Activated CD4-positive, alpha-beta T cell treated with anti-CD3 and anti-CD28 coated beads, Interleukin-2, Interleukin-4, amounts not matched to agents 100 ng/mL and 50 ng/mL, durations not matched to agents 16 hours and 8 hours (primary cell): Measurements from ENCODE around the gene ADAMTSL1.
"Not testable (repeated sequence)": the region's sequence is repeated elsewhere in the genome, so short reads cannot be mapped to it uniquely, and the experiment has no call there.

Experiments
- DNase-seq: peaks from one replicate; pipeline ENCODE4 v3.0.0-alpha.2; 2020; ENCODE audit warnings: low spot score

ADAMTSL1 gene

DNA sequence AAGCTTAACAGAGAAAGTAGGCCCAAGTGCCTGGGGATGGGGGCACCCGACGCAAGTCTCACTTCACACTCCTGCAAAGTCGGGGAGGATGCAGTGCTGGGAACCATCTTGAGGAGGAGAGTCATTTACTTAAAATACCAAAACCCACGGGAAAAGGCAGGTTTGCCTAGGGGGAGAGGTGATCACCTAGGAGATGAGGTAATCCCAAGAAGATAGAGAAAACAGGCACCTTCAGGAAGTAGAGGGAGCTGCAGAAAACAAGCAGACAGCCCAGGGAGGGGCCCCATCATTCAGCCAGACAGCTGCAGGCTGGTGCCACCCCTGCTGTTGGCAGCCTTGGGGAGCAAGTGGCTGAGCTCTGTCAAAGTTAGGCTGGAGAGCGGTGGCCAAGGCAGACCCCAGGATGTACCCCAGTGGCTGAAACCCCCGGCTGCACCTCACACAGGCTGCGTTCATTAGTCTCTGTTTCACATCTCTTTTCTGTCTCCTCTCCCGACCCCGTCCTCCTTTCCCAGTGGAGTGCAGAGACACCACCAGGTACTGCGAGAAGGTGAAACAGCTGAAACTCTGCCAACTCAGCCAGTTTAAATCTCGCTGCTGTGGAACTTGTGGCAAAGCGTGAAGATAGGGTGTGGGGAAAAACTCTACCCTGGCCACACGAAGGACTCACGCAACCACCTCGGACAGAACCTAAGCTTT is 434.1 kb downstream of the ADAMTSL1 start:
- no peak for DNase-seq

DNA sequence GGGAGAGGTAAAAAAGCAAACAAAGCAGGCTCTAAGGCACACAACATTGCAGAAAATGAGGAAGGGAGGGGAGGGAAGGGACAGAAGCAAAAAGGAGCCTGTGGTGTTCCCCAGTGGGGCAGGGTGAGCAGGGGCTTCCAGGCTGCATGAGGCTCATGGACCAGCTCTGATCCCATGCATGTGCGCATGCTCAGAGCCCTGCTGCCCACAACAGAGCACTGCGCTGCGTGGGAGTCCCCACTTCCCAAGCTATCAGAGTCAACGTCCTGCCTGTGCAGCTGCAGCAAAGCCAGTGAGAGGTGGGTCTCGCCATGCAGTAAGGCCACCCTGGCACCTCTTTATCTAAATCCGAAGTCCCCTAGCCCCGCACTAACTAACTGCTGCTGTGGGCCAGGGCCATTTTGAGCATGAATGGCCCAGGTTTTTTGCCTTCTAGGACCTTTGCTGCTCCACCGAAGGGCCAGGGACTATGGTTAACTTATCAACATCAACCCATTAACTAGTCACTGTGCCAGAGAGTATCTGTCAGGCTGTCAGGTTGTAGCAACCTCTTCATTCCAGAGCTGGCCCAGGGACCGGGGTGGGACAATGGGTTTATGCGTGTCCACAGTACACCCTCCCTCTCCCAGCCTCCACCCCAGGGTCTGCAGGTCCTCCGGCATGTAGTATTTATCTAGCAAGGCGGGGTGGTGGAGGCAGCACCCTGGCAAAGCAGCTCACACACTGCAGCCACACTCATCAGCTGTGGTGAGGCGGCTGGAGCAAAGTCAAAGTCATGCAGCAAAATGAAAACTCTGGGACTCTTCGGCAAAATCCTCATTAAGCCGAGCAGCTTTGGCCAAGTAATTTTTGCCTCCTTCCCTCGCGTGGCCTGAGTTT is 435.4 kb downstream of the ADAMTSL1 start:
- no peak for DNase-seq

DNA sequence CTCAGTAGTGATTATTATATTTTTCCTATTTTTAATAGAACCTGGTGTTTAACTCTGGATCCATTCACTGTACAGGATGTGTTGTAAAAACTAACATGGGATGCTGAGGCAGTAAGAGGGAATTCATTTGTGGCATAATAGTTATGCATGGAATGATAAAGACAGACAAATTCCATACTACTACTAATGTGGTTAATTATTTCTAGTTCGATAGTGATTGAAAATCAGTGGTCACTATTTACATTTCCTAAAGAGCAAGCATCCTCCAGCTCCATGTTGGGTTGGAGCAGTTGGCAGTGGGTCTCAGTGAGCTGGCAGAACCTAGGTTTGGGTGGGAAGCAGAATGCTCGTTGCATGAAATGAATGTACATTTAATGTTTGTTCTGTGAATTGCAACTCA is 436.5 kb downstream of the ADAMTSL1 start:
- no peak for DNase-seq

DNA sequence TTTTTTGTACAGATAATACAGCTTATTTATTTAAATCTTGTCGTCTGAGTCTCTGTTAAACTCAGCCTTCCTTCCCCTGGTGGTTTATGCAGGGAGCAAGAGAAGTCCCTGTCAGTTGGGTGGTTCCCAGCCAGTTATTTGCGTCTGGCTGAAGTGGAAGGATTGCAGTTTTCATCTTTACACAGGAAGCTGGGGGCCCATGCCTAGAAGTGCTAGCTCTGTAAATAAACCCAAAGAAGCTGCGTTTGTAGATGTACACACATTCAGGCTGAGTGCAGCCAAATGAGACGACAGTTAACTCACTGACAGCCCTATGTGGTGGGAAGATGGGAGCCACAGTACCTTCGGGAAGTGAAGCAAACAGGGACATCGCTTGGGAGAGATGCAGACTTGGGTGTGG is 437.0 kb downstream of the ADAMTSL1 start:
- no peak for DNase-seq

DNA sequence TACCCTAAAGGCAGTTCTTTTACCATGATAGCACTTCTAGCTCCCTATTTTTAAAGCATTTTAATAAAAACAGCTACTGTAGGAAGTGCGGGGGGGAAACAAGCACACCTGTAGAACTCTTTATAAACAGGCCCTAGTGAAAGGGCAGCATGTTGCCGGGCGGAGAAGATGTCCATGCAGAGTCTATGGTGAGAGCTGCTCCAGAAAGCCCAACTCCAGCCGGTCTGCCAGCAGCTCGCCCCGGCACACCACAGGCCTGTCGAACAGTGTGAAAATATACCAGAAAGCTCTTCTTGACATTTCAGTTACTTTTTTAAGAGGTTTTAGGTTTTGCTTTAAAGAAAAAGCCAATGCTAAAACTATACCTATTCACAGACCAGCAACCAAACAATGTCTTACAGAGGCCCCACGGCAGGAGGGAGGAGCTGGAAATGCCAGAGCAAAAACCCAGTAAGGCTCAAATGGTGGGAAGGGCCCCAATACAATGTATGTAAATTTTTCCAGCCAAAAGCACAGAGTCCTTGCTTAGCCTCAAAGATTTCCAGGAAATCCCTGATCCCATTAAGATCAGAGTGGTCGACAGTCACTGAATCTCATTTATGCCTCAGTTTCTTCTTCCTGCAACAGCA is 437.9 kb downstream of the ADAMTSL1 start:
- no peak for DNase-seq

DNA sequence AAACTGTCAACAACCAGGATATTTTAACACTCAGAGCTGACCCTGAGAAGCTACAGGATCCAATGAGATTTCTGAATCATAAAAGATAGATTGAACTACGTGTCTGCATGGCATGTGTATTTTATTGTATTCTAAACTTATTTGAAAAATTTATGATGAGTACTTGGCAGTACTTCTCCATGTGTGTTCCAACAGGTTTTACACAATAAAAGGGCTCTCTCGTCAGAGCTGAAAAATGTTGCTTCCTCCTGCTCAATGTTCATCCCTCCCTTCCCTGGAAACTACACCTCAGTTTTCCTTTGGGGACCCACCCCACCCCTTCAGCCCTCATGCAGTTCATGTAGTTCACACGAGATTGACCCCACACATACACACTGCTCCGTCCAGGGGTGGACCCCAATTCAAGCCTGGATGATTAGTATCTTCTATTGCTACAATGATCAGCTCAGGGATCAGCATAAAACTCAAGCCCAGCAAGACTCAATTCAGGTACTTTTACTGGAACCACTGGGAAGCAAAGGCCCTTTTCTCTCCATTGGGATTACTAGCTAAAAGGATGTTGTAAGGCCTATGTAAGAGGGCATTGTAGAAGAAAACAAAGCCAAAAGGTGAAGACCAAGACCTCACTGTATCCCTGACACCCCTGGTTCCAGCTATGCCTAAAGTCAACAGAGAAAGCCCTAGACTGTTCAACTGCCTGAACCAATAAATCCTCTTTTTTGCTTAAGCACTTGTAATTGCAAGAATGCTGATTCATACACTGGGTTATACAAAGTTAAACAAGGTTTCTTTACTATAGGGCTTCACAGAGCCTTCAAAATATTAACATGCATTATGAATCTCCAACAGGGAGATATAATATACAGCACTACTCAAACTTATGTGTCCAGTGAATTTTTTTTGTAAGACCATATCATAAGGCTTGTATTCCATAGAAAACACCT is 446.5 kb downstream of the ADAMTSL1 start:
- no peak for DNase-seq

DNA sequence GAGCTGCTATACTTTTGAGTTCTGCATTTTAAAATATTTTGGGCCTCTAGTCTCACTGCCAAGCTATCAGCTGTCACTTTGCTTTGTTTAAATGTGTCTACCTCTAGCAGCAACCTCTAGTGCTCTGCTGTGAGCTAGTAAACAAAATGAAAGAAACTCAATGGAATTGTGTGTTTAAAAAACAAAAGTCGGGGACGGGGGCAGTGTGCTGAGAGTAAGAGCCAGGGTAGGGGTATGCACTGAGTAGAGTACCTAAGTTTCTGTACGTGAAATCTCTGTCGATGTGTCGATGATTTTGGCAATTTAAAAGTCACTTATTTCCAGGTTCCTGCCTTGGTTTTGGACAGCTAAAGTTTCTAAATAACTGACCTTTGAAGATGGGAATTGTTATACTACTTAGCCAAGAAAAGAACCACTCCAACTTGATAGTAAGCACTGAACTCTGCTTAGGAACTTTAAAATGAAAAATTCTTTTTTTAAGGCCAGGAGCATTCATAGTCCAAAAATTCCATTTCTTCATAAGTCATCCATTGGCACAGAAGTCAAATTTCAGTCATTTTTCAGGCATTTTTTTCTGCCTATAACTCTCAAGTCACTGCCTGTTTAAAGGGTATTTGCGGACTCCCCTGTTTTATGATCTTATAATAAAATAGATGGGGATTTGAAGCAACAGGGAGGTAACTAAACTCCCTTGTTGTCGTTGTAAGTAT is 447.6 kb downstream of the ADAMTSL1 start:
- no peak for DNase-seq

DNA sequence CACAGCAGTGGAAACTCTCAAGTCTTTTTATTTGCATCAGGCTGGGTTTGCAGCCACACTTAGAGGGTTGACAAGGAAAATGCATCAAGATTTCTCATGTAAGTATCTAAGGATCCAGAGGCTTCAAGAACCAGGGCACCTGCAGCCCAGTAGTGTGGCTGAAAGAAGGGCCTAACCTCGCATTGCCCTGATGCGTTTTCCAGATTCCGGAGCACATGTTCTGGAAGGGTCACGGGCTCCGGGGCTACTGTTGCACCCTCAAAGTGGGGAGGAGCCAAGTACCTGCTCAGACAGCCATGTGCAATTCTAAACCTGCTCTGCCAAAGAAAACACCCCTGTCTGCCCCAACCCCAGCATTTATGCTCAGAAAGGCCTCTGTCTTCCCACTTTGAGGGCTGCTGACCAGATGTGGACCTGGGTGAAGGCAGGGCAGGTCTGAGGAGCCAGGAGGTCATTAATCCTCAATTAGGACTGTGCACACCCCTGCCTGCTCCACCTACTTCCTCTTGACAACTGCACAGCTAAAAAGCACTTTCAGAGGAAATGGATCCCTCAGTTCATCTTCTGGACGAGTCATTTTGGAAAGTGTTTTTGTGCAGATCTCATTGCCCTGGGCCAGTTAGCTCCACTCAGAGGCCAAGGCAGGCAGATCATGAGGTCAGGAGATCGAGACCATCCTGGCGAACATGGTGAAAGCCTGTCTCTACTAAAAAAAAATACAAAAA is 448.4 kb downstream of the ADAMTSL1 start:
- DNase-seq: no peak

DNA sequence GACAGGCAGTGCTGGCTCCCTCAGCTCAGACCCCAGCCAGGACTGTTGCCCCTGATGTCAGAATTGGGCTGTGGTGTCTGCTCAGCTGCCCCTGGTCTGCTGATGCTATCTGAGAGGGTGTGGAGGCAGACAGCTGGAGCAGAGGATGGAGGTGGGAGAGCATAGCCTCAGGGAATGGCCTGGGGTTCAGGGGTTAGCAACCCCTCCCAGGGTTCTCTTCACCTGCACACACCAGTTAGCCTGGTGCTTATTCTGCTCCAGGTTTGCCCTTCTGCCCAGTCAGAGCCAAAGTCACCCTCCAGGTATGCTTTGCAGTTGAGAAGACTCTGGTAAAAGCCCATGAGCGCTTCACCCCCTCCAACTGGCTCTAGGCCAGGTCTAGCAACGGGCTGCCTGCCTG is 449.2 kb downstream of the ADAMTSL1 start:
- no peak for DNase-seq

DNA sequence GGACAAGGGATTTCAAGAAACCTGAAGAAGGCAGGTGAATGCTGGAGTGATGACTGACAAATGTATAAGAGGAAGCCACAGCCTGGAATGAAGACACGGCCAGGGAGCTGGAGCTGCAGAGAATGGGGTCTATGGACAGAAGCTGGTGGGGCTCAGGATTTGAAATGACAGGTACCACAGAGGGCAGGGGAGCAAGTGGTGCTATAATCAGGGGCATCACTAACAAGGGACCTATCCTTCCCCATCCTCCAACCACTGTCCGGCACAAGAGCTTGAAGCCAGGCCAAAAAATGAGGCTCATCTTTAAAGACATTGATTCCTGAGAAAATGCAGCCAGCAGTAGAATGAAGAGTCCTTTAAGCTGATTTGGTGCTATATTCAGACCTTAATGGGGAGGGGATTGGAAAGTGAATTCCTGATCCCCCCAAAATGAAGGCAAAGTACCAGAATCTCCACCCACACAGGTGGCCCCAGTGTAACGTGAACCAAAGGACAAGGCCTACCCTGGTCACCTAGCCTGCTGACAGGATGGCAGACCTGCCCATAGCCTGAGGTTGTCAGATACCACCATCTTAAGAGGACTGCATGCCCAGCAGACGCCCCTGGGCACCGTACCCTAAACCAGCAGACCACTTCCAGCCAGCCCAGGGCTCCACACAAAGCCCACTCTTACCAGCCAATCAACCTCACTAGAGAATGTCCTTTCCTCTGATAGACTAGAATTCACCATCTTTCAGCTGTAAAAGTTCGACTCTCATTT is 449.9 kb downstream of the ADAMTSL1 start:
- no peak for DNase-seq

DNA sequence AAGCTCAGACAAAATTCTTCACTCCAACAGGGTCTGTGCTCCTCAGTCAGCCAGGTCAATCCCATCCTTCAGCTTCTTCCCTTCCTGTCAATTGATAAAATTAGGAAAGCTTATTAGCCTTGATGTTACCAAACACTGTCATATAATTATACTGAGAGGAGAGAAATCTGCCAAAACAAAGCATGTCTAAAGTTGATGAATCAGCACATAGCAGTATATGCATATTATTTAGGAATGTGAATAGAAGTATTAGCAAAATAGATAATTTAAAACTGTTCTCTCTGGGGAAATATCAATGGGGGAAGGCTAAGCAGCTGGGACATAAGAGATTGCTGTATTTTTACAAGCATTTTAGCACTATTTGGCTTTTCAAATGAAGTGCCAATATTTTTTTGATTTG is 451.9 kb downstream of the ADAMTSL1 start:
- no peak for DNase-seq

DNA sequence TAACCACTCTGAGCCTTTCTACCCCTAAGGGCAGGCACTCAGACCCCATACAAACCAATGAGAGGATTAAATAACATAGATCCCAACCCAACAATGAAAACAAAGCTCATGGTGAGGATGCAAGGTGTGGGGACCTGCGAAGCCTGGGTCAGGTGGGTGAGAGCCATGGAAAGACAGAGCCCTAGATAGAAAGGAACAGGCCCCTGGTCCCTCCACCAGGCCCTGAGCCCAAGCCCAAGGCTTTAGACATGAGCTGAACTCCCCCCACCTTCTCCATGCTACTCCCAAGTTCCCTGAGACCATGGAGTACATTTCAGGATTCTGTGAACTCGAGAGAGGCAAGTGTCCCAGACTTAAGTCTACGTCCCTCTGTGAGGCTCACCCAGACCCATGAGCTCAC is 452.6 kb downstream of the ADAMTSL1 start:
- no peak for DNase-seq

DNA sequence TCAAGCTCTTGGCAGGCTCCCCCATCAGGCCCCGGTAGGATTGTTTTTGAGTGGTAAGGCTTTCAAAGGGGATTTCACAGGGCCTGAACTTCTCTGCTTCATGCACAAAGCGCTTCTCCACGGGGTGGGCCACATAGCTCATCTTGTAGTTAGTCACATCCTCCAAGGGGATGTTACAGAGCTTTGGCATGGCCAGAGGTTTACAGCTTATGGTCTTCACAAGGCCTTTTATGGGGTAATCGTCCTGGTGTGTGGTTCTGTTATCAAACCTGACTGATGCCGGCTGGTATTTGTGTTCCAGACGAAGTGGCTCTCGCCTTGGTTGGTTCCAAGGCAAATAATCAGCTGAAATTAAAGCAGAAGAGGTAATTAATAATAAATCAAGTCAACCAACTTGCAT is 454.8 kb downstream of the ADAMTSL1 start:
- no peak for DNase-seq

DNA sequence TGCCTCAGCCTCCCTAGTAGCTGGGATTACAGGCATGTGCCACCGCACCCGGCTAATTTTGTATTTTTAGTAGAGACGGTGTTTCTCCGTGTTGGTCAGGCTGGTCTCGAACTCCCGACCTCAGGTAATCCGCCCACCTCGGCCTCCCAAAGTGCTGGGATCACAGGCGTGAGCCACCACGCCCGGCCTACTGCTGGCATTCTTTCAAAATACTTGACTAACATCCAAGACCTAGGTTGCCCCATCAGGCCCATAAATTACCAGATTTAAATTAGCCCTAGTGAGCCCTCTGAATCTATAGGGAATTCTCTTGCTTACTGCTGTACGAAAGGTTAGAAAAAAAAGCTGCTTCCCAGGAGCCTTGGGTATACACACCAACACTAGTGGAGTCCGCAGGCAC is 456.7 kb downstream of the ADAMTSL1 start:
- not testable (repeated sequence) for DNase-seq

DNA sequence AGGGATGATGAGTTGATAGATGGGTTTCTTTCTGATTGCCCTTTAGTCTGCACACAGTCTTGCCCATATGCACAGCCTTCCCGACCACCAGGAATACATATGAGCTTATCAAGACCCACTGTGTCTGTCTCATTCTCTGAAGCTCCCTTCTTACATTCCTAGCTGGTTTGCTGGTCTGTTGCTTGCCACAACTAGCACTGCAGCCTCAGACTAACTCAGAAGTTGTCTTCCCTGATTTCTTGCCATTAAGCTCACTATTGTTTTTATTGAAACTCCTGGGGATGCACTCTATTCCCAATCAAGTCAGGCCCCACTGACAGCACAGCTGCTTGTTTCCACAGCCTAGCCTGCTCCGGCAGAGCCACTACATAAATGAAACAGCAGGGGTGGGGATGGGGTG is 461.6 kb downstream of the ADAMTSL1 start:
- DNase-seq: no peak

DNA sequence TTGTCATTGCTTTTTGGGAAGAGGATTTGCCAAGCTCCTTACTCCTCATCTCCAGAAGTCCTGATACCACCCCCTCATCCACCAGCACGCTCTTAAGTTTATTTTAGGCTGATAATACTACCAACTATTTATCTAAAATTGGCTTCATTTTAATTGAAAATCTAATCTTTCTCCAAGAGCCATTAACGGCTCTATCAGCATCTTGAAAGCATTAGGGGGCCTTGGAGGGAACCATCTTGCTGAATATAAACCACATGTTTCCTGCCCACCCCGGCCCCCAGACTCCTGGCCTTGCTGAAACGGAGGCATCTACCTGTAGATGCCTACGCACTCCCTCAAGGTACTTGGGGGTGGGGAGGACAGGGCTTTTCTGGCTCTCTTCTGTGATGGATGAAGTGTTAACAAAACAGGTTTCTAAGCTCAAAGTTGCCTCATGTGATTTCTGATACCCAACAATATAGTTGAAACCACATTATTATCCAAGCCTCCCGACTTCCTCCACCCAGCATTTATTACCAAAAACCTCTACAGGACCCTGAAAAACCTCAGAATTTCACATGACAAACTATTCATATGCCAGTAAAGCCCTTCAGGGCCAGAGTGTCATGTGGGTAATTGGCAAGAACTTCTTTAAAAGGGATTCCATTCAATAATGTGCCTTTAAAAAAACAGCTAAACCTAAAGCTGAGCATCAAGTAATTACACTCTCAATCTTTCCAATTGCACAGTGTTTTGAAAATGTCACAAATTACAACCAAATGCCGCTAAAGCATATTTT is 462.3 kb downstream of the ADAMTSL1 start:
- DNase-seq: no peak

DNA sequence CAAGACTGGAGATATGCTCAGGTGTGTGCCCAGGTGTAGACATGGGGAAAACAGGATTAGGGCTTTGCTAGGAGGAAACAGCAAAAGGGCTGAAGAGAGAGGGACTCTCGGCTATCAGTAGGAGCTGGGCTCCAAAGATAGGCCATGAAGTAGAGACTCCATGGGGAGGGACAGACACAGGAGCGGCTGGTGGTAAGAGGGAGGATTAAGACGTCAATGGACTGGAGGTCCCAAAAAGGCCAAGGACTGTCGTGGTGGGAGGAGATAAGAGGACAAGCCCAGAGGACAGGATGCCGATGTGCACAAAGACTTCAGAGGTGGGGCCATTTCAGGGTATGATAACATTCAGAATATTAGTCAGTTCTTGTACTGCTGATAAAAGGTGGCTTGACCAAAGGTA is 466.0 kb downstream of the ADAMTSL1 start:
- no peak for DNase-seq

DNA sequence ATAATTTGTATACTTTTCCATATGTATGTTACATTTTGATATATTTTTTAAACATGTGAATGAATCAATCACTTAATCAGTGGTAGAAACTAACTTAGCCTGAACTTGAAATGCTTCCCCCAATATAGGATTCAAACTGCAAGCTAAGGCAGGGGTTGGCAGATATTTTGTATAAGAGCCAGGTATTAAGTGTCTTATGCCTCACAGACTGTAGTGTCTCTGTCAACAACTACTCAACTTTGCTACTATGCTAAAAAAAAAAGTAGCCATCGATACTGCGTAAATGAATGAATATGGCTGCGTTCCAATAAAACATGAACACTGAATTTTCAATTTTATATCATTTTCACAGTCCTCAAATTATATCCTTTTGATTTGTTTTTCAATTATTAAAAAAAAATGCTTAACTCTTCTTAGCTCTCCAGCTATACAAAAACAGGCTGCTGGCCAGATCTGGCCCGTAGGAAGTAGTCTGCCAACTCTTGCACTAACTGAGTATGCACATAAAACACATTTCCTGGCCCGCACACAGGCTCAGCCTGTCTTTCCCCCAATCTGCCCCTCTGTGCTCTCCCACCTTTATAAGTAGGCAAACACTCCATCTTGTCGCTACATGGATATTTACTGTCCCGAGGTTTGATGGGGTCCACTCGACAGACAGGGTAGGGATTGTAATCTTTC is 467.2 kb downstream of the ADAMTSL1 start:
- no peak for DNase-seq
